SK-N-SH treated with all-trans-retinoic acid at 6 μM for 48 hours (cell line): ENCODE results near the gene ERAP2.

Experiments used
- BACH2 ChIP-seq: fragments of 250-450 bp; sonication (Bioruptor Pico); IDR thresholded peaks from 2 replicates; pipeline ENCODE4 v1.9.0; 2021; ENCODE audit warnings: mild to moderate bottlenecking, borderline replicate concordance
- ESRRG ChIP-seq: fragments of 250-450 bp; sonication (Bioruptor Pico); IDR thresholded peaks from 2 replicates; pipeline ENCODE4 v1.6.1; 2021; ENCODE audit warnings: mild to moderate bottlenecking
- GLIS3 ChIP-seq: fragments of 250-450 bp; sonication (Bioruptor Pico); IDR thresholded peaks from 2 replicates; pipeline ENCODE4 v1.5.0; 2020; ENCODE audit warnings: mild to moderate bottlenecking, moderate library complexity
- PATZ1 ChIP-seq: fragments of 250-450 bp; sonication (Bioruptor Pico); IDR thresholded peaks from 2 replicates; pipeline ENCODE4 v1.8.0; 2020; ENCODE audit warnings: mild to moderate bottlenecking, moderate library complexity, borderline replicate concordance
- POU6F1 ChIP-seq: fragments of 250-450 bp; sonication (Bioruptor Pico); IDR thresholded peaks from 2 replicates; pipeline ENCODE4 v1.8.0; 2021; ENCODE audit warnings: low read depth, mild to moderate bottlenecking, moderate library complexity, borderline replicate concordance
- RARB ChIP-seq: fragments of 250-450 bp; sonication (Bioruptor Pico); IDR thresholded peaks from 2 replicates; pipeline ENCODE4 v1.8.0; 2021; ENCODE audit warnings: mild to moderate bottlenecking, moderate library complexity
- SNAI2 ChIP-seq: fragments of 250-450 bp; sonication (Bioruptor Pico); IDR thresholded peaks from 2 replicates; pipeline ENCODE4 v1.5.0; 2020; ENCODE audit warnings: mild to moderate bottlenecking, moderate library complexity
- TOX ChIP-seq: fragments of 250-450 bp; sonication (Bioruptor Pico); IDR thresholded peaks from 2 replicates; pipeline ENCODE4 v1.8.0; 2021; ENCODE audit warnings: mild to moderate bottlenecking, moderate library complexity, borderline replicate concordance
- ZC3H10 ChIP-seq: fragments of 250-450 bp; sonication (Bioruptor Pico); IDR thresholded peaks from 2 replicates; pipeline ENCODE4 v1.5.1; 2021; ENCODE audit warnings: mild to moderate bottlenecking, moderate library complexity

- TF ChIP-seq BACH2 (CRISPR knock-in tag): no peak
- TF ChIP-seq TOX: no peak
- TF ChIP-seq GLIS3 (CRISPR knock-in tag): no peak
- TF ChIP-seq POU6F1 (CRISPR knock-in tag): no peak
- TF ChIP-seq ZC3H10 (CRISPR knock-in tag): no peak
- no peak for TF ChIP-seq ESRRG (CRISPR knock-in tag)
- no peak for TF ChIP-seq SNAI2
- no peak for TF ChIP-seq RARB (CRISPR knock-in tag)
- TF ChIP-seq PATZ1: no peak
Measured at GRCh38 chr5:96919754-96920197, 43.5 kb downstream of the ERAP2 start.
